ENCODE data around the gene RMND5A.

The RMND5A gene

GRCh38 chr2:86794861-86795260 lies 74.8 kb downstream of the RMND5A start:
- no peak for DNase-seq

GRCh38 chr2:86800856-86801567 lies 80.9 kb downstream of the RMND5A start:
- DNase-seq, result no peak

GRCh38 chr2:86806059-86806857 lies 86.2 kb downstream of the RMND5A start:
- no peak for DNase-seq

DNA sequence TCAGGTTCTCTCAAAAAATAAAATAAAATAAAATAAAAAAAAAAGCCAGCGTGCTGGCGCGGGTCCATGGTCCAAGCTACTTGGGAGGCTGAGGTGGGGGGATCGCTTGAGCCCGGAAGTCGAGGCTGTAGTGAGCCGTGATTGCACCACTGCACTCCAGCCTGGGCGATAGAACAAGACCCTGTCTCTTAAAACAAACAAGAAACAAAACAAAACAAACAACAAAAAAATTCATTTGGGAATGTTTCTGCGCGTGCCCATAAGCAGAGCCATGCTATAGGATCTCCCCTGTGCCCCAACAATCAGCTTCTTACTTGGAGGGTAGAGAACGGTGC lies 87.0 kb downstream of the RMND5A start:
- DNase-seq, result no peak

DNA sequence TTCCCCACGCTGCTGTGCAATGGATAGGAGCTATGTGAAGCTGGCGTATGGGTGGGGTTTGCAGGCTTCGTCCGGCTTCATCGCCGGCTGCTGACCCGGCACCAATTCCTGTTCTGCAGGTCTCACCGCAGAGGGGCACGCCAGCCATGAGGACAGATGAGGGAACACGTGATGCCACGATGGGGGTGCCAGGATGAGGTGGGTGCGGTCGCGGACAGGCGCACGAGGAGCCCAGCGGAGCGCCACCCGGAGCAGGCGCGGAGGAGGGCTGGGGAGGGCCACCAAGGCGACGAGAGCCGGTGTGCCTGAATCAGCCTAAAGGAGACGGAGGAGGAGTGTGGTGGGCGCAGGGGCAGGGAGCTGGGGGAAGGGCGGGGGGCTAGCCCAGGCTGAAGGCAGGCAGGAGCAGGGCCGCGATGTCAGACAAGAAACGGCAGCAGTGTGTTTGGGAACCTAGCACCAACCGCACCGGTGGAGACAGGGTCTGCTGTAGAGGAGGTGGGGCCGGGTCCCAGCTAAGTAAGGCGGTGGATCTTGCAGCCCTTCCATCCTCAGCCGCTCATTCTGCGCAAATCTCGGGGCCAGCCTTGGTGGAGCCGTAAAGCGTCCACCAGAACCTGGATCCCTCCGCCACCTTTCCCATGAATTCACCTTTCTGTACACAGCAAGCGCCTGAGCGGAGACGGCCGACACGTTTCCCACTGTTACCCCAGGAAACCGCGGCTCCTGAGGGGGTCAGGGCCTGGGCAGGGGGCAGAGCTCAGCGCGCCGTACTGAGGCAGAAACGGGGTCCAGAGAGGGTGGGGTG lies 87.6 kb downstream of the RMND5A start:
- peak; percentile 72 for DNase-seq

DNA sequence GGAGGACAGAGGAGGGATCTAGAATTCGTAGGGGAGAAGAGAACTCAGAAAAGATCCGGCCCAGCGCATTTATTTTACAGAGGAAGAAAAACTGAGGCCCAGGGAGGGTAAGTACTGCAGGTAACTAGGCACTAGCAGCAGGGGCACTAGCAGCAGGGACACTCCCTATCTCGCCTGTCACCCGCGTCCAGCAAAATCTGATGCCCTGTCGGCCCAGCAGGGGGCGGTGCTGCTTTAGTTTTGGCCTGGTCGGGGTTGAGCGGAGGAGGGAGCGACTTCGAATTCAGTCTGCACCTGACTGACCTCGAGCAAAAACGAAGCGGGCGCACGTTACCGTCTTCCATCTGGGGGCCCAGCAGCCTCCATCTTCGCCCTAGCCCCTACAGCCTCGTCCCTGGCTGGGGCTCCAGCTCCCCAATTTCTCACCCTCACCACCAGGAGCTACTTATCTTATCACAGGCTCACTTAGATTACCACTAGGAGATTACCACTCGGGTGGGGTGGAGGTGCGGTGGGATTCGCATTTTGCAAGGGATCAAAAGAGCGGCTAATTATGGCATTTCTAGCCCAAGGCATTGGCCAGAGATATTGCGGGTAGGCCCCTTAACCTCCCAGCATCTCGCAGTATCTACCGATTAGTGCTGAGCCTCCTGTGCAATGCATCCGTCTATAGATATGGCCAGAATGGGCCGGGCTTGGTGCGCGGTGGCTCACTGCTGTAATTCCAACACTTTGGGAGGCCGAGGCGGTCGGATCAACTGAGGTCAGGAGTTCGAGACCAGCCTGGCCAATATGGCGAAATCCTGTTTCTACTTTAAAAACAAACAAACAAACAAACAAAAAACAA lies 88.4 kb downstream of the RMND5A start:
- DNase-seq, result peak; percentile 93

- DNase-seq, result no peak
Observed at GRCh38 chr2:86809481-86810121, 89.5 kb downstream of the RMND5A start.

DNA sequence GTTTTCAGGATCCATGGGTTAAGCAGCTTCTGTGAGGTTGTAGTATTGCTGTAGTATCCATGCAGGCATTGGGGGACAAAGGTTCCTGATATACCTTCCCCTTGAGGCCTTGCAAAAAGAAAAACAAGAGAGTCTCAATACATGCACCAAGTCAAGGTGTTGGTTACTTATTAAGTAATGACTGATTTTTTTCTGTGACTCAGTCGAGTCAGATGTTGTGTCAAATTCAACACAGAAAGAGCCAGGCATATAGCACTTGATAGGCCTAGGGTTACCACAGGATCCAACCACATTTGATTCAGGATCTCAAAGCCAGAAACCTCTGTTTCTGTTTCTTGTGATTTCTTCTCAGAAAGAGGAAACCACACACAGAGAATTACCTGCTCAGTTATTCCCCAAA lies 95.5 kb downstream of the RMND5A start:
- DNase-seq, result no peak

GRCh38 chr2:86818114-86818801 lies 98.2 kb downstream of the RMND5A start:
- DNase-seq, result no peak

DNA sequence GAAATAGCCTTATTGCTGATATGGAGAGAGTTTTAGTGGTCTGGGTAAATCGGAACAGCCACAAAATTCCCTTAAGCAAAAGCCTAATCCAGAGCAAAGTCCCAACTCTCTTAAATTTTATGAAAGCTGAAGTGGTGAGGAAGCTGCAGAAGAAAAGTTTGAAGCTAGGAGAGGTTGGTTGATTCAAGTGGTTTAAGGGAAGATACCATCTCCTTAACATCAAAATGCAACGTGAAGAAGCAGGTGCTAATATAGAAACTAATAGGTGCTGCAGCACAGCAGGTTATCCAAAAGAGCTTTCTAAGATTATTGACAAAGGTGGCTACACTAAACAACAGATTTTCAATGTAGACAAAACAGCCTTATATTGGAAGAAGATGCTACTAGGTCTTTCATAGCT lies 98.9 kb downstream of the RMND5A start:
- DNase-seq, result no peak

- no peak for DNase-seq
Observed at GRCh38 chr2:86821306-86821705, 101.2 kb downstream of the RMND5A start.

GRCh38 chr2:86821842-86822241 lies 101.8 kb downstream of the RMND5A start:
- no peak for DNase-seq

DNA sequence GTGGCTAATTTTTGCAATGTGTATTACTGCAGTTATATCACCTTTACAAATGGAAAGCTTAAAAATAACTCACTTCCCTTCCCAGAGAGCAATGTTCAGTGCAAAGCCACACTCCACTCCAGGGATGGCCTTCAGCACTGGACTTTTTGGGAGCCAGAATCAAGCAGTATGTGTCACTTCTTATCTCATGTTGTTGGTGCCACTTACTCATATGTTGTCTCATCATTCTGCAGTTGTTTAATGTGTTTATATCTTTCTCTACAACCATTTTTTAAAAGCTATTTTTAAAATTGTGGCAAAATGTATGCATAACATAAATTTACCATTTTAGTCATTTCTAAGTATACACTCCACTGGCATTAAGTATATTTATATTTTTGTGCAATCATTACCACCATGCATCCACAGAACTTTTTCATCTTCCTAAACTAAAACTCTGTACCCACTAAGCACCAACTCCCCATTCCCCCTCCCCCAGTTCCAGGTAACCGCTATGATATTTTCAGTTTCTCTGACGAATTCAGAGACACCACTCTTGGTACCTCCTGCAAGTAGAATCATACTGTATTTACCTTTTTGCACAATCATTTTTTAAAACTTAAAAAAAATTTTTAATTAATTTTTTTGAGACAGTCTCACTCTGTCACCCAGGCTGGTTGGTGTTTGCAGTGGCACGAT lies 102.7 kb downstream of the RMND5A start:
- DNase-seq, result no peak

DNA sequence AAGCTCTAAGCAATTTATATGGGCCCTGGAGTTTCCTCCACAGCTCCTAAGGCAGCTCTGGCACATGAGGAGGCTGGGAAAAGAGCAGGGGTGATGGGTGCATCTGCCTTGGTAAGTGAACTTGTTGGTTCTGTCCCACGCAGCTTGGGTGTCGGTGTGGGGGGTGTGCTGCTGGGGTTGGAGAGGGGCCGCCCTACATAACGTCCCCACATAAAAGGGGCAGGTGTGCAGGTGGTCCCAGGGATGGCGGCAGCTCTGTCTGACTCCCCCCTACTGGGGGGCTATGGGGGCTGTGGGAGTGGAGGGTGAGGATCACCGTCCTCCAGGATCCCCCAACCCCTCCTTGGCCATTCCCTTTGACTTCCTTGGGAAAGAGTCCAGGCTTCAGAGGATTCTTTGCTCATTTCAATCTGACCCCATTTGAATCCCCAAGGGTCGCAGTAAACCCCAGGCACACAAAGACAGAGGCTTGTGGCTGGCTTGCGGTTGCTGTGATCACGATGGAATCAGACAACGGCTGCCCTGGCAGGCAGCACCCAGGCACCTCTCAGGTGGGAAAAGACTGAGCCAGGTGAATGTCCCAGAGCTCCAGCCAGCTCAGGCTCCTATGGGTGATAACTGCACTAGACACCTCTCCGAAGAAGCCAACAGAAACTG lies 105.1 kb downstream of the RMND5A start:
- DNase-seq, result no peak

- no peak for DNase-seq
Observed at GRCh38 chr2:86825693-86826381, 105.7 kb downstream of the RMND5A start.

DNA sequence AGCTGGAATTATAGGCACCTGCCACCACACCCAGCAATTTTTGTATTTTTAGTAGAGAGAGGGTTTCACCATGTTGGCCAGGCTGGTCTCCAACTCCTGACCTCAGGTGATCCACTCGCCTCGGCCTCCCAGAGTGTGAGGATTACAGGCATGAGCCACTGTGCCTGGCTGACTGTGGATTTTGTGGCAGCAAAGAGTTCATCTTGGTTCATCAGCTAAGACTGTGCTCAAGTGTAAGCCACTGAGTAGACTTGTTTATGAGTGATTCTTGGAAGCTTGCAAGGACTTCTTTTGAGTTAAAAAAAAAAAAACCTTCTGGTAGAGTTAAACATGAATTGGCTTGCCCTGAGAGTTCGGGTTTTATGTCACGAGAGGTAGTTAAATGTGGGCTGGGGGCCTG lies 106.9 kb downstream of the RMND5A start:
- DNase-seq, result no peak

All from hematopoietic multipotent progenitor cell treated with erythropoietin and hydrocortisone succinate and interleukin-3 and kit ligand, for 4 days (in vitro differentiated cells).